Panc1 (cell line): ENCODE results near the gene AKR1C2.

ENCODE experiments used
- CTCF ChIP-seq: fragments of 450-650 bp; IDR thresholded peaks from 2 replicates; pipeline ENCODE4 v1.5.1; 2017; ENCODE audit warnings: mild to moderate bottlenecking
- POLR2AphosphoS5 ChIP-seq: IDR thresholded peaks from 2 replicates; pipeline ENCODE4 v1.6.1; 2012; ENCODE audit warnings: mild to moderate bottlenecking, low read depth, low read length, moderate library complexity
- SIN3A ChIP-seq: IDR thresholded peaks from 2 replicates; pipeline ENCODE4 v1.6.1; 2012; ENCODE audit warnings: low read depth, mild to moderate bottlenecking, low read length, moderate library complexity, borderline replicate concordance; ENCODE audit not compliant: insufficient read depth
- TF ChIP-seq, protein P1 (sequence below), 2 experiments: IDR thresholded peaks; 2 replicates each; pipeline ENCODE4 v1.6.1; 2011 to 2012; ENCODE audit warnings: low read depth in 2 of 2, control low read depth in 1 of 2, low read length in 1 of 2, mild to moderate bottlenecking in 1 of 2, moderate library complexity in 1 of 2; ENCODE audit not compliant: insufficient read depth in 1 of 2

DNA sequence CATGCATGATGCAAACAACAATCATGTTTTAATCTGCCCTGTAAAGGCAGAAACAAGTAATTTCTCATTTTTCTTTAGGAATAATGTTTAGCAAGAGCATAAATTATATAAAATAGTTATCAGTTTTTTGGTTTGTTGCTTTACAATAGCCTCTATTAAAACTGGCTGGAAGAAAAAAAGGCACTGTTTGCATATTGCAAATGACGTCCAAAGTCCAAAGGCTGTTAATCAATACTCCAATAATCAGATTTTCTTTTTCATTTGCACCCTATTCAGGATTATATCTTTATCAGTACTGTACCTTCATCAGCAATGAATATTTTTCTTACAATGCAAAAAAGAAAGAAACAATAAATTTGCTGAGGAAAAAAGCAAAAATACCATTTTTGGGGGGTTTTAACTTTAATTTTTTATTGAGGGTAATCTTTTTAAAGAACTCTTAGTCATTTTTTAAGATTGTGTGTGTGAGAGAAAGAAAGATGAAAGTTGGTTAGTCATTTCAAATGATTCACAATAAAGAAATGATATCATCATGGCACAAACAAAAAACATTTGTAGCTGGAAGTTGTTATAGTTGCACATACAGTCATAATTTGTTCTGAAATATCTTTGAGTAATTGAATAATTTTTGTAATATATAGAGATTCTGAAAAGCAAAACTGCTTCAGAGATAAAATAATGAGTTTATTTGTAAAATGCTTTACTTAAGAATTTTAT lies 44.4 kb upstream of the AKR1C2 start:
- no peak for TF ChIP-seq CTCF
- TF ChIP-seq, protein P1, sequence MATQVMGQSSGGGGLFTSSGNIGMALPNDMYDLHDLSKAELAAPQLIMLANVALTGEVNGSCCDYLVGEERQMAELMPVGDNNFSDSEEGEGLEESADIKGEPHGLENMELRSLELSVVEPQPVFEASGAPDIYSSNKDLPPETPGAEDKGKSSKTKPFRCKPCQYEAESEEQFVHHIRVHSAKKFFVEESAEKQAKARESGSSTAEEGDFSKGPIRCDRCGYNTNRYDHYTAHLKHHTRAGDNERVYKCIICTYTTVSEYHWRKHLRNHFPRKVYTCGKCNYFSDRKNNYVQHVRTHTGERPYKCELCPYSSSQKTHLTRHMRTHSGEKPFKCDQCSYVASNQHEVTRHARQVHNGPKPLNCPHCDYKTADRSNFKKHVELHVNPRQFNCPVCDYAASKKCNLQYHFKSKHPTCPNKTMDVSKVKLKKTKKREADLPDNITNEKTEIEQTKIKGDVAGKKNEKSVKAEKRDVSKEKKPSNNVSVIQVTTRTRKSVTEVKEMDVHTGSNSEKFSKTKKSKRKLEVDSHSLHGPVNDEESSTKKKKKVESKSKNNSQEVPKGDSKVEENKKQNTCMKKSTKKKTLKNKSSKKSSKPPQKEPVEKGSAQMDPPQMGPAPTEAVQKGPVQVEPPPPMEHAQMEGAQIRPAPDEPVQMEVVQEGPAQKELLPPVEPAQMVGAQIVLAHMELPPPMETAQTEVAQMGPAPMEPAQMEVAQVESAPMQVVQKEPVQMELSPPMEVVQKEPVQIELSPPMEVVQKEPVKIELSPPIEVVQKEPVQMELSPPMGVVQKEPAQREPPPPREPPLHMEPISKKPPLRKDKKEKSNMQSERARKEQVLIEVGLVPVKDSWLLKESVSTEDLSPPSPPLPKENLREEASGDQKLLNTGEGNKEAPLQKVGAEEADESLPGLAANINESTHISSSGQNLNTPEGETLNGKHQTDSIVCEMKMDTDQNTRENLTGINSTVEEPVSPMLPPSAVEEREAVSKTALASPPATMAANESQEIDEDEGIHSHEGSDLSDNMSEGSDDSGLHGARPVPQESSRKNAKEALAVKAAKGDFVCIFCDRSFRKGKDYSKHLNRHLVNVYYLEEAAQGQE (IDR thresholded peaks at IDR 0.05; ENCODE audit: insufficient read depth in 1 of 2, low read depth in 2 of 2, low read length in 1 of 2), result no peak
- TF ChIP-seq POLR2AphosphoS5, result no peak
- TF ChIP-seq SIN3A, result no peak
